OCI-LY1 (cell line): ENCODE measurements around the gene TRPM1.

Source experiments
- H2AFZ ChIP-seq: fragments of 200-600 bp; sonication (generic), shearing (Covaris generic); 2 replicates; pipeline ENCODE4 v1.6.0; 2014; ENCODE audit warnings: antibody characterized with exemption, mild to moderate bottlenecking, low read length
- H3F3A ChIP-seq: fragments of 200-600 bp; sonication (generic), shearing (Covaris generic); 2 replicates; pipeline ENCODE4 v1.6.0; 2014; ENCODE audit warnings: mild to moderate bottlenecking, antibody characterized with exemption, low read length, moderate library complexity; ENCODE audit not compliant: insufficient read depth
- H3K27ac ChIP-seq: fragments of 200-600 bp; sonication (generic); 2 replicates; pipeline ENCODE4 v1.5.1; 2014; ENCODE audit warnings: low read length, mixed run types, mild to moderate bottlenecking, low read depth; ENCODE audit not compliant: poor library complexity, severe bottlenecking
- H3K27me3 ChIP-seq: fragments of 200-600 bp; sonication (generic); 2 replicates; pipeline ENCODE4 v1.6.0; 2014; ENCODE audit warnings: antibody characterized with exemption, mild to moderate bottlenecking, low read length, moderate library complexity; ENCODE audit not compliant: insufficient read depth
- H3K36me3 ChIP-seq: fragments of 200-600 bp; sonication (generic); 2 replicates; pipeline ENCODE4 v1.6.1; 2014; ENCODE audit warnings: mild to moderate bottlenecking, antibody characterized with exemption, low read length, moderate library complexity, mixed read lengths; ENCODE audit not compliant: insufficient read depth
- H3K4me1 ChIP-seq: fragments of 200-600 bp; sonication (generic); 2 replicates; pipeline ENCODE4 v1.5.1; 2014; ENCODE audit warnings: mild to moderate bottlenecking, low read length, moderate library complexity; ENCODE audit not compliant: insufficient read depth, severe bottlenecking
- H3K4me2 ChIP-seq: fragments of 200-600 bp; sonication (generic), shearing (Covaris generic); 2 replicates; pipeline ENCODE4 v1.6.1; 2014; ENCODE audit warnings: low read length
- H3K4me3 ChIP-seq: fragments of 200-600 bp; sonication (generic); 2 replicates; pipeline ENCODE4 v1.5.1; 2014; ENCODE audit warnings: low read length, low read depth, mild to moderate bottlenecking, mixed read lengths; ENCODE audit not compliant: poor library complexity, severe bottlenecking
- H3K79me2 ChIP-seq: fragments of 200-600 bp; shearing (Covaris generic); 2 replicates; pipeline ENCODE4 v1.6.1; 2016; ENCODE audit warnings: mixed run types, low read length, mixed read lengths; ENCODE audit not compliant: insufficient read depth
- H3K9ac ChIP-seq: fragments of 200-600 bp; sonication (generic), shearing (Covaris generic); 2 replicates; pipeline ENCODE4 v1.6.1; 2014; ENCODE audit warnings: mild to moderate bottlenecking, low read length, mixed read lengths
- H3K9me2 ChIP-seq: fragments of 200-600 bp; sonication (generic), shearing (Covaris generic); 2 replicates; pipeline ENCODE4 v1.6.1; 2014; ENCODE audit warnings: low read depth, mild to moderate bottlenecking, low read length, mixed read lengths
- H3K9me3 ChIP-seq: fragments of 200-600 bp; shearing (Covaris generic); 2 replicates; pipeline ENCODE4 v1.6.1; 2014; ENCODE audit warnings: low read length, mixed read lengths
- H4K20me1 ChIP-seq: fragments of 200-600 bp; sonication (generic), shearing (Covaris generic); 2 replicates; pipeline ENCODE4 v1.6.0; 2016; ENCODE audit warnings: mild to moderate bottlenecking, low read length; ENCODE audit not compliant: insufficient read depth
- CTCF ChIP-seq: fragments of 200-600 bp; sonication (generic), shearing (Covaris generic); IDR thresholded peaks from 2 replicates; pipeline ENCODE4 v1.5.1; 2017; ENCODE audit warnings: mild to moderate bottlenecking, antibody characterized with exemption, low read length, moderate library complexity, mixed read lengths
- EZH2 ChIP-seq: fragments of 200-600 bp; sonication (generic), shearing (Covaris generic); IDR thresholded peaks from 2 replicates; pipeline ENCODE4 v1.8.0; 2017; ENCODE audit warnings: borderline replicate concordance, mixed run types, mild to moderate bottlenecking, antibody characterized with exemption, low read length, moderate library complexity, mixed read lengths

Gene TRPM1

GRCh38 chr15:31017311-31017710 lies 84.2 kb downstream of the TRPM1 start:
- H3K9me2 ChIP-seq, result no peaks in the 10 kb centered on the region
- TF ChIP-seq EZH2 (no peak), CTCF (no peak)
- no peak overlapping the region for H3K4me2 ChIP-seq
- H3K27ac ChIP-seq, result no peak overlapping the region
- no peaks in the 10 kb centered on the region for H4K20me1 ChIP-seq
- H3K36me3 ChIP-seq, result no peaks in the 10 kb centered on the region; the same call in 1 of the 2 replicates
- no peaks in the 10 kb centered on the region for H3K79me2 ChIP-seq
- H3K9ac ChIP-seq, result no peak overlapping the region
- H3K27me3 ChIP-seq, result no peaks in the 10 kb centered on the region
- no peaks in the 10 kb centered on the region for H3K9me3 ChIP-seq
- no peak overlapping the region for H3K4me3 ChIP-seq
- H2AFZ ChIP-seq, result no peak overlapping the region
- no peaks in the 10 kb centered on the region for H3F3A ChIP-seq
- H3K4me1 ChIP-seq, result peaks cover 16% of the 10 kb centered on the region

GRCh38 chr15:31016446-31016915 lies 85.0 kb downstream of the TRPM1 start:
- Histone ChIP-seq H3F3A (no peaks in the 10 kb centered on the region), H3K79me2 (no peaks in the 10 kb centered on the region), H3K27ac (no peak overlapping the region), H3K4me1 (peaks cover 16% of the 10 kb centered on the region), H3K4me3 (no peak overlapping the region), H3K9ac (no peak overlapping the region), H3K9me2 (no peaks in the 10 kb centered on the region), H3K4me2 (no peak overlapping the region), H4K20me1 (no peaks in the 10 kb centered on the region), H3K36me3 (no peaks in the 10 kb centered on the region; the same call in 1 of the 2 replicates), H3K27me3 (no peaks in the 10 kb centered on the region), H2AFZ (no peak overlapping the region), H3K9me3 (no peaks in the 10 kb centered on the region)
- TF ChIP-seq EZH2 (no peak), CTCF (no peak)

GRCh38 chr15:31014608-31014925 lies 87.0 kb downstream of the TRPM1 start:
- Histone ChIP-seq H2AFZ (0 out of 2 replicates have a peak overlapping the region, but pooled peaks have one; percentile 82), H3K36me3 (no peaks in the 10 kb centered on the region; the same call in 1 of the 2 replicates), H4K20me1 (no peaks in the 10 kb centered on the region), H3K9ac (no peak overlapping the region), H3K27ac (peak overlapping the region; percentile 70), H3K4me3 (no peak overlapping the region), H3K27me3 (no peaks in the 10 kb centered on the region), H3F3A (no peaks in the 10 kb centered on the region), H3K79me2 (no peaks in the 10 kb centered on the region), H3K4me1 (peaks cover 16% of the 10 kb centered on the region), H3K9me3 (no peaks in the 10 kb centered on the region), H3K4me2 (peak overlapping the region; percentile 19; the same call in 1 of the 2 replicates), H3K9me2 (no peaks in the 10 kb centered on the region)
- TF ChIP-seq EZH2, result no peak
